Stomach (tissue), 9 donors: ENCODE results near the gene LINC01488. TPM values are rescaled to one million over a fixed set of nuclear protein-coding genes. Genes with fewer than 3 reads are reported as not detected.

Experiments
- DNase-seq, 2 donors: peaks; one replicate each; pipeline versions ENCODE4 v3.0.0 to v3.0.0-alpha.2; 2013 to 2019
- H3K27ac ChIP-seq, 5 donors: fragments of 200-600 bp in 4 of 5; sonication (generic) in 4 of 5; one replicate each; pipeline ENCODE4 v1.5.1; 2013 to 2019; ENCODE audit warnings: mild to moderate bottlenecking in 1 of 5, moderate library complexity in 1 of 5
- H3K27me3 ChIP-seq, 3 donors: fragments of 200-600 bp; sonication (generic); one replicate each; pipeline ENCODE4 v1.5.1; 2017 to 2019; ENCODE audit warnings: mixed run types in 1 of 3
- H3K36me3 ChIP-seq, 4 donors: fragments of 200-600 bp; sonication (generic); 1 replicate in 3 of 4; 2 replicates in 1 of 4; pipeline ENCODE4 v1.5.1; 2016 to 2019
- H3K4me1 ChIP-seq, 4 donors: fragments of 200-600 bp; sonication (generic); one replicate each; pipeline ENCODE4 v1.5.1; 2016 to 2019
- H3K4me3 ChIP-seq, 4 donors: fragments of 200-600 bp; sonication (generic) in 3 of 4; one replicate each; pipeline ENCODE4 v1.5.1; 2016 to 2019; ENCODE audit warnings: mild to moderate bottlenecking in 1 of 4
- H3K9me3 ChIP-seq, 4 donors: fragments of 200-600 bp; sonication (generic); one replicate each; pipeline ENCODE4 v1.5.1; 2016 to 2019
- CTCF ChIP-seq, 7 experiments: fragments of 450-650 bp in 4 of 7; fragments of 200-600 bp in 3 of 7; sonication (generic) in 3 of 7; IDR thresholded peaks; one replicate each; pipeline ENCODE4 v1.5.1; 2016 to 2019; ENCODE audit warnings: antibody characterized with exemption in 7 of 7, control low read depth in 2 of 7, mild to moderate bottlenecking in 1 of 7
- EP300 ChIP-seq: sonication (generic); formaldehyde crosslinking; IDR thresholded peaks from one replicate; pipeline ENCODE4 v1.6.1; 2017; ENCODE audit warnings: antibody characterized with exemption
- POLR2A ChIP-seq, 4 donors: fragments of 450-650 bp; IDR thresholded peaks; one replicate each; pipeline ENCODE4 v1.6.1; 2016; ENCODE audit warnings: antibody characterized with exemption in 4 of 4, control low read depth in 2 of 4, mild to moderate bottlenecking in 1 of 4, moderate library complexity in 1 of 4
- POLR2AphosphoS5 ChIP-seq, 3 donors: sonication (generic); formaldehyde crosslinking; IDR thresholded peaks; one replicate each; pipeline ENCODE4 v1.6.1; 2016; ENCODE audit warnings: antibody characterized with exemption in 3 of 3
- WGBS, 5 donors: extraction: QIAGEN DNeasy Blood & Tissue Kit in 3 of 5; methylation state at CpG; one replicate each; pipeline versions ENCODE4 v1.1.5 to v1.1.7; 2013 to 2018; 5-methylcytosine and 5-hydroxymethylcytosine counted together
- intact Hi-C: fragments of 100-400 bp; cut with DNase I; formaldehyde crosslinking; loops from one replicate; pipeline ENCODE4 v1.15.1; 2023; ENCODE audit warnings: low total_unique reads
- polyA plus RNA-seq, 3 donors: library from polyadenylated mRNA; stranded (reverse); fragments of 200-250 nt; gene quantifications; one replicate each; pipeline ENCODE4 v1.2.3, GENCODE V29; 2013
- total RNA-seq, 5 donors: library from RNA; depleted of rRNA; stranded (reverse); fragments of >200 nt; gene quantifications; one replicate each; pipeline versions ENCODE4 v1.1.0 to v1.2.3, GENCODE V29; 2014 to 2016
- donor health status: healthy with polysubstance abuse.
- donor health status: Bipolar disorder and iron deficiency.
- donor health status: healthy.

LINC01488 gene
- total and polyA plus RNA-seq, 8 donors: not detected

- intact Hi-C loops: no loop called here
- 78 to 85% (median 80%) methylated on average over 15 of the region's 15 CpGs for WGBS, 5 donors
- no peak for DNase-seq
- Histone ChIP-seq H3K4me1 (peaks cover 20 to 50% (median 34%) of the 10 kb centered on the region in 4 donors), H3K27me3 (peaks cover 0 to 22% (median 0%) of the 10 kb centered on the region in 3 donors), H3K27ac (peak overlapping the region in 3 of 5 donors; percentile 13 to 77 (median 72)), H3K9me3 (no peaks in the 10 kb centered on the region), H3K4me3 (no peak overlapping the region), H3K36me3 (no peaks in the 10 kb centered on the region)
- TF ChIP-seq POLR2A (IDR thresholded peaks at IDR 0.05): no peak
- no peak for TF ChIP-seq EP300
- TF ChIP-seq POLR2AphosphoS5 (IDR thresholded peaks at IDR 0.05): no peak
- no peak for TF ChIP-seq CTCF (IDR thresholded peaks at IDR 0.05)
Observed at GRCh38 chr11:69448471-69449284, 32.8 kb upstream of the LINC01488 start.

- H3K4me1 ChIP-seq: peaks cover 13 to 42% (median 27%) of the 10 kb centered on the region in 4 donors
- no peak for TF ChIP-seq EP300
- no peaks in the 10 kb centered on the region for H3K36me3 ChIP-seq
- WGBS, 5 donors: 29 to 51% (median 33%) methylated on average over 19 to 29 of the region's 29 CpGs
- intact Hi-C loops: no loop called here
- no peaks in the 10 kb centered on the region for H3K9me3 ChIP-seq
- no peak overlapping the region for H3K4me3 ChIP-seq
- peak overlapping the region; percentile 49 to 77 (median 51) for H3K27ac ChIP-seq
- peaks cover 0 to 22% (median 0%) of the 10 kb centered on the region in 3 donors for H3K27me3 ChIP-seq
- DNase-seq: peak; percentile 69 to 84
Observed at GRCh38 chr11:69449320-69450063, 32.0 kb upstream of the LINC01488 start.

- Histone ChIP-seq H3K27ac (peak overlapping the region in 4 of 5 donors; percentile 35 to 77 (median 64)), H3K27me3 (peaks cover 0 to 18% (median 0%) of the 10 kb centered on the region in 3 donors), H3K4me3 (no peak overlapping the region), H3K9me3 (no peaks in the 10 kb centered on the region), H3K4me1 (peaks cover 13 to 34% (median 24%) of the 10 kb centered on the region in 4 donors), H3K36me3 (no peaks in the 10 kb centered on the region)
- DNase-seq: peak in 1 of 2 donors; percentile 54
- intact Hi-C loops: no loop called here
- WGBS, 5 donors: 56 to 75% (median 65%) methylated on average over 15 to 18 of the region's 18 CpGs
- TF ChIP-seq CTCF (IDR thresholded peaks at IDR 0.05) (no peak), POLR2AphosphoS5 (IDR thresholded peaks at IDR 0.05) (peak in 1 of 3 donors; percentile 23)
Observed at GRCh38 chr11:69450064-69450856, 31.2 kb upstream of the LINC01488 start.

GRCh38 chr11:69450857-69451220 is 30.6 kb upstream of the LINC01488 start:
- 88 to 93% (median 91%) methylated on average over 6 of the region's 6 CpGs for WGBS, 5 donors
- intact Hi-C loops: no loop called here
- Histone ChIP-seq H3K27ac (peak overlapping the region in 1 of 5 donors; percentile 72), H3K4me1 (peaks cover 13 to 33% (median 23%) of the 10 kb centered on the region in 4 donors), H3K36me3 (no peaks in the 10 kb centered on the region), H3K4me3 (no peak overlapping the region), H3K27me3 (peaks cover 0 to 18% (median 0%) of the 10 kb centered on the region in 3 donors), H3K9me3 (no peaks in the 10 kb centered on the region)
- TF ChIP-seq POLR2AphosphoS5 (IDR thresholded peaks at IDR 0.05) (no peak), POLR2A (IDR thresholded peaks at IDR 0.05) (no peak), CTCF (IDR thresholded peaks at IDR 0.05) (no peak), EP300 (no peak)
- DNase-seq: no peak
